MV-4-11 (cell line): ENCODE measurements around the gene SHISA4.
A peak's percentile ranks its signal among the peaks of the same experiment; 100 is the strongest.
"Not testable (repeated sequence)": the region's sequence is repeated elsewhere in the genome, so short reads cannot be mapped to it uniquely, and the experiment has no call there.

Experiments used
- DNase-seq: peaks from one replicate; lab custom pipeline; 2025; lab: John Stamatoyannopoulos, UW

Gene SHISA4, protein sequence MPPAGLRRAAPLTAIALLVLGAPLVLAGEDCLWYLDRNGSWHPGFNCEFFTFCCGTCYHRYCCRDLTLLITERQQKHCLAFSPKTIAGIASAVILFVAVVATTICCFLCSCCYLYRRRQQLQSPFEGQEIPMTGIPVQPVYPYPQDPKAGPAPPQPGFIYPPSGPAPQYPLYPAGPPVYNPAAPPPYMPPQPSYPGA

GRCh38 chr1:201888282-201889089 lies at the start of gene SHISA4:
Gene SHISA4 (plus strand): TSS chr1:201888898. CDS start chr1:201888995, 97 bp downstream.
- DNase-seq = no peak

- DNase-seq = not testable (repeated sequence)
Measured at GRCh38 chr1:201839089-201839488, 49.6 kb upstream of the SHISA4 start.

- no peak for DNase-seq
Measured at GRCh38 chr1:201840055-201840454, 48.6 kb upstream of the SHISA4 start.

- DNase-seq = no peak
Measured at GRCh38 chr1:201840490-201840889, 48.2 kb upstream of the SHISA4 start.

GRCh38 chr1:201841265-201841912 lies 47.3 kb upstream of the SHISA4 start:
- DNase-seq = peak; percentile 7

GRCh38 chr1:201842472-201843027 lies 46.1 kb upstream of the SHISA4 start:
- DNase-seq = peak; percentile 49

GRCh38 chr1:201845331-201846083 lies 43.2 kb upstream of the SHISA4 start:
- DNase-seq = no peak

GRCh38 chr1:201847150-201847549 lies 41.5 kb upstream of the SHISA4 start:
- no peak for DNase-seq

GRCh38 chr1:201848230-201848629 lies 40.5 kb upstream of the SHISA4 start:
- no peak for DNase-seq

- DNase-seq = no peak
Measured at GRCh38 chr1:201849372-201850052, 39.2 kb upstream of the SHISA4 start.

DNA sequence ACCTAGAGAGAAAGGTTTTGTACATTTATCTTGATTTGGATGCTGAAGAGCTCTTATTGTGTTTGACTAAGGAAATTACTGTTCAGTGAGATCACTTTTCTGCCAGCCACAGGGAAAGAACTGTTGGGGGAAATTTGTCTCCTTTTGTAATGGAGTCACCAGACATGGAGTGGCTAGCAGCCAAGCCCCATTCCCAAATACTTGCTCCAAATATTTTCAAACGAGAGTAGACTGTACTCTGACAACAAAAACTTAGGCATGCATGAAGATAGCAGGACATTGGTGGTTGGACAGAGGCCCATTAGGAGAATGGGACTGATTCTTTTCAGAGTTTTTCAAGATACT lies 38.7 kb upstream of the SHISA4 start:
- no peak for DNase-seq

- DNase-seq = no peak
Measured at GRCh38 chr1:201851949-201852348, 36.7 kb upstream of the SHISA4 start.

- DNase-seq = not testable (repeated sequence)
Measured at GRCh38 chr1:201856722-201857121, 32.0 kb upstream of the SHISA4 start.

DNA sequence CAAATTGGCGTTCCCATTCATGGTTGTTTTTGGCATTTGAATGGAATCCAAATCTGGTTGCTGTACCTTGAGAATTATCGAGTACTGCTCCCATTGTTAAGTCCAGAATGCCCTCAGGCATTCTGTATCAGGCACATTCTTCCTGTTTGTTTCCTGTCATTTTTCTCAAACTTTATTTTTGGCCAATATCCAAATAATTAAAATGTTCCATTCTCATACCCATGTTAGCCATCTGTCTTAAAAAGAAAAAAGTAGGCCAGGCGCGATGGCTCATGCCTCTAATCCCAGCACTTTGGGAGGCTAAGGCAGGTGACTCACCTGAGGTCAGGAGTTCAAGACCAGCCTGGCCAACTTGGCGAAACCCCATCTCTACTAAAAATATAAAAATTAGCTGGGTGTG lies 29.3 kb upstream of the SHISA4 start:
- no peak for DNase-seq

- DNase-seq = no peak
Measured at GRCh38 chr1:201861448-201861847, 27.2 kb upstream of the SHISA4 start.

- DNase-seq = no peak
Measured at GRCh38 chr1:201870397-201870796, 18.3 kb upstream of the SHISA4 start.

- DNase-seq = no peak
Measured at GRCh38 chr1:201874672-201875071, 14.0 kb upstream of the SHISA4 start.

- DNase-seq = no peak
Measured at GRCh38 chr1:201876148-201876818, 12.4 kb upstream of the SHISA4 start.

DNA sequence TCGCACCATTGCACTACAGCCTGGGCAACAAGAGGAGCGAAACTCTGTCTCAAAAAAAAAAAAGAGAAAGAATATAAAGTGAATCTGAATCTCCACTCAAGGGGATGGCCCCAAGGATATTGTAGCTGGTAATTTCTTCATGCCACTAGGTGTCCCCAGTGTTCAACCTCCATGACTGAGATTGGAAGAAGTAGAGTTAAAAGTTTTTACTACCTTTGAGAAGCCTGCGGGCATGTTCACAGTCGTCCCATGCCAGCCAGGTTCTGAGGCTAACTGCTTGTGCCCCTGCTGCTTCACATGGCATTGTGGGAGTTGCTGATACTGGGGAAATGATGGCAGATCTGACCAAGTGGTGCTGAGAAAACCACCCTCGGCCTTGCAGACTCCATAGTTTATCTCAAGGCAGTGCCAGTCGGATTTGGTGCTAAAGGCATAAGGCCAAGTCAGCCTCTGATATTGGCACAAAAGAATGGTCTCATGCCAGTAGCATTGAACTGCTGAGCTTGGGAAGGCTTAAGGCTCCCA lies 10.8 kb upstream of the SHISA4 start:
- DNase-seq = peak; percentile 20

- DNase-seq = peak; percentile 48
Measured at GRCh38 chr1:201880928-201881571, 7.6 kb upstream of the SHISA4 start.
